Iris pigment epithelial cell (primary cell): ENCODE results near the gene BACE2.
"Not testable (repeated sequence)": the region's sequence is repeated elsewhere in the genome, so short reads cannot be mapped to it uniquely, and the experiment has no call there.

ENCODE experiments used
- DNase-seq: peaks from one replicate; pipeline ENCODE4 v3.0.0-alpha.2; 2011; ENCODE audit warnings: low read depth

BACE2 gene

DNA sequence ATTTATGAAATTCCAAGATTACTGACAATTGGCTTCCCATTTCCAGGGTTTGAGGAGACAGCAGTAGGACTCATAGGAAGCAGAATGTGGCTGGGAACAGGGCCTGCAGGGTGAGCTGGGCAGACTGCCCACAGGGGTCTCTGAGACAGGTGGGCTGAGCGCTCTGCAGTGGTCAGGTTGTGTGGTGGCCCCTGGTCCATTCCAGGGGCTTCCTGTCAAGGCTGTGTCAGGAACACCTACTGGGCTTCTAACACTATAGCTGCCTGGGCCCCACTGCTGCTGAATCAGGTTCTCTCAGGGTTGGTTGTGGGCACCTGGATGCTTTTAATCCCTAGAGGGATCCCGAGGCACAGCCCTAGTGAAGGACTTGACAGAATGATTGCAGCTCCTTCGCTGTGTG, 72.1 kb downstream of the BACE2 start:
- no peak for DNase-seq

DNA sequence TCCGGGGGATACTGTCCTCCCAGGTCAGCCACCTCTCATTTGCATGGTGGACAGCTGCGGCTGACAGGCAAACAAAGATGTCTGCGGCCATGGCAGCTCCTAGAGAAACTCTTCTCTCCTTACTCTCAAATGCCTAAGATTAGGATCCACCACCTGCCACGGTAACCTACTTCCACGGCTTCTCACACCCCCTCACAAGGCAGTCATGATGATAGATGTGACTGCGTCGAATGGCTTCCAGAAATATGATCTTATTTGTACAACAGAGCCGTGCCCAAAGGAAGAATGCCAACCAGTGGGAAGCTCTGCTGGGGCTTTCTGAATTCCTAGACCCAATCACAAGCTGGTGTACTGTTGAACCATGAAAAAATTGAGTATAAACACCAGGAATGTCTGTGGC, 73.4 kb downstream of the BACE2 start:
- no peak for DNase-seq

DNA sequence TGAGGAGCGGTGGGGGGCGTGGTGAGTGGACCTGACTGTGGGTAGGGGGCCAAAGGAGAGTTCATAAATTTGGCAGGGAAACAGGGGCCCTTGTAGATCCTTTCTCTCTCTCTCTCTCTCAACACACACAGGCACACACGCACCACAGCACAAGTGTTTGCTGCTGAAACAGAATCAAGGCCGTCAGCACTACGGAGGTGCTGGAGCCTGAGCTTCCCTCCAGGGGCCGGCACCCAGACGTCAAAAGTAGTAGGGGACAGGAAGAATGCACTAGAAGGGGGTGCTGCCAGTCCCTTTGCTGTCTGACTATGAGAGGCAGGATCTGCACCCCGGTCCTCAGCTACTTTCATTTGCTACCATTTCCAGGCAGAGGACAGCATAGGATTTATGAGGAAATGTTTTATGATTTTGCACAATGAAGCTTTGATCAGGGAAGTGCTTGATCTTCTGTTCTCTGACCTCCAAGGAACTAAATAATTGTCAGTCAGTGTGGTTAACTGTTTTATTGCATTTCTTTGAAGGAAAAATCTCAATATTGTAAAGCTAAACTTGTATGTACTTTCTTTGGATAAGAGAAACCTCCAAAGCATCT, 74.4 kb downstream of the BACE2 start:
- DNase-seq: no peak

DNA sequence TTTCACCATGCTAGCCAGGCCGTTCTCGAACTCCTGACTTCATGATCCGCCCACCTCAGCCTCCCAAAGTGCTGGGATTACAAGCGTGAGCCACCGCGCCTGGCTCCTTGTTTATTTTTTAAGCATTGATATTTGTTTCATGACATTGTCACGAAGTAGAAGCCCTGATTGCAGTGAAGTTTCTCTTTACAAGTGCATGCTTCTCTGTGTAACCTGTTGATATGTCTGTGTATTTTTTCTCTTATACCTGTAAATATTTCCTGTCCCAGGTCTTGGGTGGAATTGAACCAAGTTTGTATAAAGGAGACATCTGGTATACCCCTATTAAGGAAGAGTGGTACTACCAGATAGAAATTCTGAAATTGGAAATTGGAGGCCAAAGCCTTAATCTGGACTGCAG, 75.1 kb downstream of the BACE2 start:
- no peak for DNase-seq

DNA sequence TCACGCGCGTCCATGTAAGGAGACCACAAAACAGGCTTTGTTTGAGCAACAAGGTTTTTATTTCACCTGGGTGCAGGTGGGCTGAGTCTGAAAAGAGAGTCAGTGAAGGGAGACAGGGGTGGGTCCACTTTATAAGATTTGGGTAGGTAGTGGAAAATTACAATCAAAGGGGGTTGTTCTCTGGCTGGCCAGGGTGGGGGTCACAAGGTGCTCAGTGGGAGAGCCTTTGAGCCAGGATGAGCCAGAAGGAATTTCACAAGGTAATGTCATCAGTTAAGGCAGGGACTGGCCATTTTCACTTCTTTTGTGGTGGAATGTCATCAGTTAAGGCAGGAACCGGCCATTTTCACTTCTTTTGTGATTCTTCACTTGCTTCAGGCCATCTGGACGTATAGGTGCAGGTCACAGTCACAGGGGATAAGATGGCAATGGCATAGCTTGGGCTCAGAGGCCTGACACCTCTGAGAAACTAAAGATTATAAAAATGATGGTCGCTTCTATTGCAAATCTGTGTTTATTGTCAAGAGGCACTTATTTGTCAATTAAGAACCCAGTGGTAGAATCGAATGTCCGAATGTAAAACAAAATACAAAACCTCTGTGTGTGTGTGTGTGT, 76.4 kb downstream of the BACE2 start:
- not testable (repeated sequence) for DNase-seq

DNA sequence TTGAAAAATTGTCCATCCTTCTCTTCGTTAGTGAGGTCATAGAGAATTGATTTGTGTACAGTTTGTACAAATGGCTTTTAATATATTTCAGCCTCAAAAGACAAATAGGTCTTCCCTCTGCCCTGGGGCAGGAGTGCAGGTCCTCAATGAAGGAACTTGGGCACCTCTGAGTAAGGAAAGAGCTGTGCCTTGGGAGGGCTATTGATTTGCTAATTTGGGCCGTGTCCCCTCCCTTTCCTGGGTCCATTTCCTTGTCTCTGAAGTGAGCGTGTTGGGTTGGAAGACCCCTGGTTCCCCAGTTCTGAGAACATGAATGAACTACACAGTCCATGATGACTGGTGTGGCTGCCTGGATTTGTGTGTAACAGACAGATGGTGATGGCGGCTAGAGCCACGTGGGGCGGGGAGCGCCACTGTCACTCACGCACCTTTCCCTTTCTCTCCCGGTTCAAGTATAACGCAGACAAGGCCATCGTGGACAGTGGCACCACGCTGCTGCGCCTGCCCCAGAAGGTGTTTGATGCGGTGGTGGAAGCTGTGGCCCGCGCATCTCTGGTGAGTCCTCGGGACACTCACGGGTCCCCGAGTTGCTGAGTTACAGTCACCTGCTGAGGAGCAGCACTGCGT, 77.7 kb downstream of the BACE2 start:
- no peak for DNase-seq

DNA sequence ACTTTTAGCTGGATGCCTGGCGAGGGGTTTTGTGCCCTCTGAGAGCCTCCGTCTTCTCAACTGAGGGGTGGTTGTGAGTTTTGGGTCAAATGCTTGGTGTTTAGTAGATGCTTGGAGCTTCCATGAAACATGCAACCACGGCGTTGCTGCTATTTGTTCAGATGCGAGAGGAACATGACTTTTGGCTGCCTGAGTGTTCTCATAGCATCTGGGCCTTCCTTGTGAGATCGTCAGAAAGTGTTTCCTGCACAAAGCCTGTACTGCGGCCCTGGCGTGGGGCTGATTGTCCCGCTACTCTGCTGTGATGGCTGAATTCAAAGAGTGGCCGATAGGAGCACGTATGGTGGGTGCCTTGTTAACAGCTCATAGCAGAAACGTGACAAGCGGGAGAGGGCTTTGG, 78.8 kb downstream of the BACE2 start:
- DNase-seq: no peak

DNA sequence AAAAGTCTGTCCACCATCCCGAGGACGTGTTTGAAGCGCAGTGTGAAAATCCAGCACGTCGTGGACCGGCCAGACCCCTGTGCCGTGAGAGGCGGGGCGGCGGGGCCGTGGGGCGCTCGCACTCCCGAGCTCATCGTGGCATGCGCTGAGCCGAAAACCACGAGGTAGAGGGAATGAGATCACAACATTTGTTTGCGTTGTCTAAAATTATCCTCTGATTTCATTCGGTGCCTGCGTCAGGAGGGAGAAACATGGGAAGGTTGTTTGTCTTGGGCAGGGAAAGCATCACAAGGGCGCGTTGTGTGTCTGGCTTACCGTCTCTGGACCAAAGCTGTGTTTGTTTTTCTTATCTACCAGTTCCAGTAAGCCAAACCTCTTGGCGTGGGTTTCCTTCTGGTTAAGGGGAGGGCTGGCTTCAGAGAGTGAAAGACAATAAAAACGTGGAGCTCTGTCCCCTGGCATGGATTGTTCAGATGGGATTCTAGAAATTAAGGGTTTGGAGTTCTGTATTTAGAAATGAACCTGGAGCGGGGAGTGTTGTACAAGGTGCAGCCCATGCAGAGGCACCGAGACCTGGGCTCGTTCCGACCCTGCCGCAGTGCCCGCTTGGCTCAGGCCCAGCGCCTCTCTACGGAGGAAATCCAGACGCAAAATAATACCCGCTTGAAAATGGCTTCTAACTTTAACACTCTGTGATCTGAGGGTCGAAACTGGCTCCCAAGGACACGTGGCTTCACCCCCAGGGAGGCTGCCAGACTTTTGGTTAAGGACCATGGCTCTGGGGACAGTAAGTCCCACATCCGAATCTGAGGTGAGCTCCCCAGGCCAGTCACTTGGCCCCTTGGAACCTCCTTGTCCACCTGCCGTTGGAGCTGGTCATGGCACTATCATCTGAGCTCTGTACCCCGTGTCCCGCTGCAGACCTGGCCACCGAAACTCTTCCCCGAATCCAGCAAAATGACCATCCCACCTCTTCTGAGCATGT, 79.9 kb downstream of the BACE2 start:
- no peak for DNase-seq

DNA sequence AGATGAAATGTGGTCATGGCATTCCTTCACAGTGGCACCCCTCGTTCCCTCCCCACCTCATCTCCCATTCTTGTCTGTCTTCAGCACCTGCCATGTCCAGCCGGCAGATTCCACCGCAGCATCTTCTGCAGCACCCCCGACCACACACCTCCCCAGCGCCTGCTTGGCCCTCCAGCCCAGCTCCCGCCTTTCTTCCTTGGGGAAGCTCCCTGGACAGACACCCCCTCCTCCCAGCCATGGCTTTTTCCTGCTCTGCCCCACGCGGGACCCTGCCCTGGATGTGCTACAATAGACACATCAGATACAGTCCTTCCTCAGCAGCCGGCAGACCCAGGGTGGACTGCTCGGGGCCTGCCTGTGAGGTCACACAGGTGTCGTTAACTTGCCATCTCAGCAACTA, 81.5 kb downstream of the BACE2 start:
- DNase-seq: no peak

DNA sequence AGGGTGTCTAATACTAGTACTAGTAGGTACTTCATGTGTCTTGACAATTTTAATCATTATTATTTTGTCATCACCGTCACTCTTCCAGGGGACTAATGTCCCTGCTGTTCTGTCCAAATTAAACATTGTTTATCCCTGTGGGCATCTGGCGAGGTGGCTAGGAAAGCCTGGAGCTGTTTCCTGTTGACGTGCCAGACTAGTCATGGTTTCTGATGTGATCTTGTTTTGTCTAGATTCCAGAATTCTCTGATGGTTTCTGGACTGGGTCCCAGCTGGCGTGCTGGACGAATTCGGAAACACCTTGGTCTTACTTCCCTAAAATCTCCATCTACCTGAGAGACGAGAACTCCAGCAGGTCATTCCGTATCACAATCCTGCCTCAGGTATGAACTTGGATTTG, 82.6 kb downstream of the BACE2 start:
- no peak for DNase-seq

DNA sequence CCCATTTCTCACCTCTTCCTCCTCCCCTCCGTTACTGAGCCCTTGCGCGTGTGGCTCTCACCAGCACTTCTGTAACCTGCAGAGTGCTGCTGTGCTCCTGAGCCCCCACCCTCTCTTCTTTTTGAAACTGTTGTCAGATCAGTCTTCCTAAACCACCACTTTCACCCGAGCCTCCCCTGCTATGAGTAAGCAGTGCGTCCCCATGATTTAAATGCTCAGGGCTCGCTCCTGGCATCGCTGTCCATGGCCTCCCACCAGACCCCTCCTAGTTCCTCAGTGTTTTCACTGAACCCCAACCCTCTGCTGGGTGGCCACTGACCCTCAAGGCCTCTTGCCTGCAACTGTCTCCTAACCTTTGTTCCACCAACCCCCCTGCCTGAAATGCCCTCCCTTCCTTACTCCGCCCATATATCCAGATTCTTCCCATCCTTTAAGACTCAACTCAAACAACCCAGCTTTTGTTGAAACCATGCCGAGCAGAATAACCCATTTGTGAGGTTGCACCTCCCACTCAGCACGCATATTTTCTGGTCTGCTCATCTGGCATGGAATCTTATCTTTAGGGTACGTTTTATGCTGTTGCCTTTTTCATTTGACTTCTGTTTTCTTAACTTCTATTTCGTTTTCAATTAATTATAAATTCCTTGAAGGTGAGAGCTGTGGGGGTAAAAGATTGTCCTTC, 84.1 kb downstream of the BACE2 start:
- DNase-seq: peak; percentile 58

DNA sequence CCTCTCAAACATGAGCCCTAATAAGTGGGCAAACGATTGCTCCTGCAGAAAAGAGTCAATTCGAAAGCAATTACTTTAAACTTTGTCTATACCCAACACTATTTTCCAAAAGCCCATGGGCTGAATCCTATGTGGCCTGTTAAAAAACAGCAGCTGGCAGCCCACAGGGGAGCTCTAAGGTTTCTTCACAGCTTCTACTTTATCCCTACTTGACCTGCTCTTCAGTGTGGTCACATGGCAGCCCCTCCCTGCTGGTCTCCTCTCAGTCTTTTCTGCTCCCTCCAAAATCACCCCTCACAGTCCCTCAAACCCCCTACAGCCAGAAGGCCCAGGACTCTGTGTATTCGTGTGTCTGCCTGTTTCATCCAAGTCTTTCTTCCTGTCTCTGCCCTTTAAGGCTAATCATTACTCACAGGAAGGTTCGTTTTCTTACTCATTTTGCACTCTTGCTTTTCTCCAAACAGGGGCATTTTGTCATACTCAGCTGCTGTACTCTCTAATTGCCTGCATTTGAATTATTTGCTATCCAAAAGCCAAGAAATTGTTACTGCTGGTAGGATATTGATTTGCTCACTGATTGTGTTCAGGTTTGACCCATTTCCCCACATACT, 86.2 kb downstream of the BACE2 start:
- DNase-seq: peak; percentile 6

DNA sequence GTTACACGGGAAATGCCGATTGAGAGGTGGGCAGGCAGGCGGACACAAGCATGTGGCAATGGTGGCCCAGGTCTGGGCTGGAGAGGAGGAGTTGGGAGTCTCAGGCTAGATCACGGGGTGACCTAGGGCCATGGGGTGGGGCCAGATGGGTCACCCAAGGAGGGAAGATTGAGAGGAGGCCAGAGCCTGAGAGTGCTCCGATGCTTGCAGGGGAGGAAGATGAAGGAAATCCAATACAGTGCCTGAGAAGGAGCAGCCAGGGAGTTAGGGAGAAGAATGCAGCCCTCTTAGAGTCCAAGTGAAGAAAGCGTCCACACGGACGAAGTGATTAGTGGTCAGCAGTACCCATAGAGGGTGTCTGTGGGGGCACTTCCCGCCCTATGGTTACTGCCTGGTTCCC, 87.2 kb downstream of the BACE2 start:
- no peak for DNase-seq

DNA sequence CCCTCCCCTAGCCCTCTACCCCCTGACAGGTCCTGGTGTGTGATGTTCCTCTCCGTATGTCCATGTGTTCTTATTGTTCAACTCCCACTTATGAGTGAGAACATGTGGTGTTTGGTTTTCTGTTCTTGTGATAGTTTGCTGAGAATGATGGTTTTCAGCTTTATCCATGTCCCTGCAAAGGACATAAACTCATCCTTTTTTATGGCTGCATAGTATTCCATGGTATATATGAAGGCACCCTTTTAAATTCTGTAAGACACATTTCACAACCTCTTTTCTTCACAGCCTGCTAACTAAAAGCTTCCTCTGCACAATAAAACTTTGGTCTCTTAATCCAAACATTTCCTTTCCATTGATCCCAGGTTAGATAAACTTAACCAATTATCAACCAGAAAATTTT, 88.3 kb downstream of the BACE2 start:
- DNase-seq: not testable (repeated sequence)

DNA sequence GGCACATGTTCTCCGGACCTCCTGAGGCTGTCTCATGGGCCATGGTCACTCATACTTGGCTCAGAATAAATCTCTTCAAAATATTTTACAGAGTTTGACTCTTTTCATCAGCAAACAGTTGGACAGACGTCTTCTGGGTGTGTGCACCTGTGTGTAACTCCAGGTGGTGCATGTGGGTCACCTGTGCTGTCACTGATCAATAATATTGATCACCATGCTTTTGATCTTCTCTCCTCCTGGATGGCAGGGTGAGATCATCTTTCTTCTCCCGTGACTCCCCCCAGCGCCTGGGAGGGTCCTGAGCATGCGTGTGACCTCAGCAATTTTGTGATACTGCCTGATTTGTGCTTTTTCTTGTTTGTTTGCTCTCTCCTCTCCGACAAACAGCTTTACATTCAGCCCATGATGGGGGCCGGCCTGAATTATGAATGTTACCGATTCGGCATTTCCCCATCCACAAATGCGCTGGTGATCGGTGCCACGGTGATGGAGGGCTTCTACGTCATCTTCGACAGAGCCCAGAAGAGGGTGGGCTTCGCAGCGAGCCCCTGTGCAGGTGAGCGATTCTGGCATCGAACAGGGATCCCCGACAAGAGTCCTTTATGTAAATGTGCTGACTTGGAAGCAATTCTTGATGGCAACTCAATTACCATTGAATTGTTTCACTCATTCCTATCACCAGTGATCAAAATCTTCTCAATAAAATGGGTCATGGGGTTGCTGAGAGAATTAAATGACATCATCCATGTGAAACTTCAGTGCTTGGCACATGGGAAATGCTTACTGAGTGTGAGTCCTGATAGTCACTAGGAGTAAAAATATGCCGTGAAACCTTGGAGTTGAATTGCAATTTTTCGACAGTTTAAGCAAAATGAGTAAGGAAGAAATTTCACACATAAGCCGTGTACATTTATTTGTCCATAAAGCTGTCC, 89.1 kb downstream of the BACE2 start:
- no peak for DNase-seq

DNA sequence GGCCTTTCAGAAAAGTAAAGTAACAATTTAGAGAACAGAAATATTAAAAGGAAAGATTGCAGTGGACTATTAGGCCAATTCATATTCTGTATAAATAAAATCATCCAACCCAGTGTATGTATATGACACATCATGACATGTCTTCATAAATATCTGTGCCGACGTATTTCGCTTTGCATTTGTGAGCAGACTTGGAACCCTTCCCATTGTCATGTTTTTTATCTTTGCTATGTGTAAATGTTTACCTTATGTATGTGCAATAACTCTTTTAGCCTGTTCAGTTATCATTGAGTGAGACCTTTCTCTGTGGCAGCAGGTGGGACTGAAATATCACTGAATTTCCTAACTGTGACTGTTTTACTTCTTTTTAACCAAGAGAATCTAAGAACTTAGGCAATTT, 90.7 kb downstream of the BACE2 start:
- peak; percentile 15 for DNase-seq

DNA sequence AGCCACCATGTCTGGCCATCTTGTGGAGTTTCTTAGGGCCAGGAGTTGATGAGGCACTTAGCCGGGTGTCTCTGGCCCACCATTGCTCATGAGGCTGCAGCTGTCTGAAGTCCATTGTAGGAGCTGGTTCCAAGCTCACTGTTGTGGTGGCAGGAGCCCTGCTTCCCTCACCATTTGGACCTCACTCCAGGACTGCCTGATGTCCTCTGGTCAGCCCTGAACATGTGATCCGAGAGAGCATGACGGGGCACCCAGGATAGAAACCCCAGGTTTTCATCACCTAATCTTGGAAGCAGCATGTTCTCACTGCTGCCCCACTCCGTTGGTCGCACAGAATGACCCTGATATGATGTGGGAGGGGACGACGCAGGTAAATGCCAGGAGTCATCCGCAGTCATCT, 92.5 kb downstream of the BACE2 start:
- DNase-seq: no peak

DNA sequence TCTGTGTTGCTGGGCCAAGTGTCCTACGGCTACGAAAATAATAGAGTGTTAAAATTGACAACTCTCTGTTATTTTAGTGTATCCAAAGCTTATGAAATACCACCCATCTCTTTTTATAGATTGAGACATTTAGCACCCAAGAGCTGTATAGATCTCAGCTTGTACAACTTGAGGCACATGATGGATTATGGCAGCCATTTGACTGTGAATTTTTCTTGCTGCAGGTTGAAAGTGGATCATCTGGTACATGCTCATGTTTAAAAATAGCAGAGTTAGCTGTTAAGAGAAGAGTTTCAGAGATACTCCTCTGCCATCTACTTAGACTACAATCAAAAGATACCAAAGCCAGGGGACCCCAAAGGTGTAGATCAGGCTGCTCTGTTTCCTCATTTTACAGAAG, 99.4 kb downstream of the BACE2 start:
- DNase-seq: no peak

DNA sequence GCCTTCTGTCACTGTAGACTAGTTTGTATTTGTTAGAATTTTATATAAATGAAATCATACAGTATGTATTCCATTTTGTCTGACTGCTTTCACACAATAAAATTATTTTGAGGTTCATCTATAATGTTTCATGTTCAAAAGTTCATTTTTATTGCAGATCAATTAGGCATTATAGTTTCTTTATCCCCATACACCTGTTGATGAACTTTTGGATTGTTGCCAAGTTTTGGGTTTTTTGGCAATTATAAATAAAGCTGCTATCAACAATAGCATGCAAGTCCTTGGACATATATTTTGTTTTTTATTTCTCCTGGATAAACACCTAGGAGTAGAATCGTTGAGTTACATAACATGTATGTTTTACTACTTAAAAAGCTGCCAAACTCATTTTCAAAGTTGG, 101.6 kb downstream of the BACE2 start:
- no peak for DNase-seq

DNA sequence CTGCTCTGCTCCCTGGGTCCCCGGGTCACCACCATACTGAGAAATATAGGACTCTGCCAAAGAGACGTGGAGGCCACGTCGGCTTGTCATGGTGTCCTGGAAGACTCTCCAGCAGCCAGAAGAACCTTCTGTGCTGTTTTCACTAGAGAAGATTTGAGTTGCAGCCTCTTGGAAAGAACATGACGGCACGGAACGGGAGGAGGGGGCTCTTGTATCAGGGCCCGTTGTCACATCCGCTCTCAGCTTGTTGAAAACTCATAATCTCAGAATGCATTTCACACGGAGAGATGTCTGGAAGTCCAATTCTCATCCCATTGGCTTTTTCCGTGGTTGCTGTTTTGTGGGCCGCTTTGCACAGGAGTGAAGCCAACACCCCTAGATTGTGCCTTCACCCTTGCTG, 109.2 kb downstream of the BACE2 start:
- no peak for DNase-seq

DNA sequence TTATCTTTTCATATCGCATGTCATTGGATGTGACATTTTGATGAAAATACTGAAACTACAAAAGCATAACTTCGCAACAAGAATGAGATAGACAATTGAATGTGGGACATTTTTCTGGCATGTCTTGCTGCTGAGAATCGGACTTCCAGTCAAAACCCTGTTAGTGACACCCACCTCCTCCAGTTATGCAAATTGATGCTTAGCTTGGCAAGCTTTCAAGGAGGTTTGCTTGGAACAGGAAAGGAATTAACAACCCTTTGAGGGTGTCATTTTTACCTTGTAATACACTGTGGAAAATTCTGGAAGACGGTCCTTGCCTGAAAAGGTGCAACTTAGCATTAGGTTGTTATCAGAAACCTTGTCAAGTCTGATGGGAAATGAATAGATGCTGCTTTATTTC, 109.9 kb downstream of the BACE2 start:
- no peak for DNase-seq
